ENCODE measurements around the gene IFIT1.
"Not testable (repeated sequence)": the region's sequence is repeated elsewhere in the genome, so short reads cannot be mapped to it uniquely, and the experiment has no call there.

- TF ChIP-seq, protein P1, sequence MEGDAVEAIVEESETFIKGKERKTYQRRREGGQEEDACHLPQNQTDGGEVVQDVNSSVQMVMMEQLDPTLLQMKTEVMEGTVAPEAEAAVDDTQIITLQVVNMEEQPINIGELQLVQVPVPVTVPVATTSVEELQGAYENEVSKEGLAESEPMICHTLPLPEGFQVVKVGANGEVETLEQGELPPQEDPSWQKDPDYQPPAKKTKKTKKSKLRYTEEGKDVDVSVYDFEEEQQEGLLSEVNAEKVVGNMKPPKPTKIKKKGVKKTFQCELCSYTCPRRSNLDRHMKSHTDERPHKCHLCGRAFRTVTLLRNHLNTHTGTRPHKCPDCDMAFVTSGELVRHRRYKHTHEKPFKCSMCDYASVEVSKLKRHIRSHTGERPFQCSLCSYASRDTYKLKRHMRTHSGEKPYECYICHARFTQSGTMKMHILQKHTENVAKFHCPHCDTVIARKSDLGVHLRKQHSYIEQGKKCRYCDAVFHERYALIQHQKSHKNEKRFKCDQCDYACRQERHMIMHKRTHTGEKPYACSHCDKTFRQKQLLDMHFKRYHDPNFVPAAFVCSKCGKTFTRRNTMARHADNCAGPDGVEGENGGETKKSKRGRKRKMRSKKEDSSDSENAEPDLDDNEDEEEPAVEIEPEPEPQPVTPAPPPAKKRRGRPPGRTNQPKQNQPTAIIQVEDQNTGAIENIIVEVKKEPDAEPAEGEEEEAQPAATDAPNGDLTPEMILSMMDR (IDR thresholded peaks at IDR 0.05) = not testable (repeated sequence)
- TF ChIP-seq POLR2A (IDR thresholded peaks at IDR 0.05) = not testable (repeated sequence)
Observed at GRCh38 chr10:89406178-89406577, 13.8 kb downstream of the IFIT1 start.

Measured in Peyer's patch (tissue), 4 donors.